ENCODE data around the gene ORM2.

DNA sequence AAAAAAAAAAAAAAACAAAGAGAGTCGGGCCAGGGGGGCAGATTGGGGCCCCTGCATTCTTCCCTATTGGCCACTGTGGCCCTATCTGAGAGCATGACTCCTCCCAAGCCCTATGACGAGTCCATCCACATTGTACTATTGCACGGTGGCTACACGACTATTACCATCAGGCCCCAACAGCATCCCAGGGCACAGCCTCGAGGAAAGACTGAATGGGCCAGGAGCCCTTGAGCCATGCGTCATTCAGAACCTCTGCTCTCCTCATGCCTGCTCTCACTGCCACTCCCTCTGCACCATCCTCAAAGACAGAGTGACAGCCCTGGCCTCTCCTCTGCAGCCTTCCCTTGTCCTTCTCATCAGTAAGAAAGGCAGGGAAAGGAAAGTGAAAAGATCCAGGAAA is 26.9 kb upstream of the ORM2 start:
- TF ChIP-seq, protein P1, sequence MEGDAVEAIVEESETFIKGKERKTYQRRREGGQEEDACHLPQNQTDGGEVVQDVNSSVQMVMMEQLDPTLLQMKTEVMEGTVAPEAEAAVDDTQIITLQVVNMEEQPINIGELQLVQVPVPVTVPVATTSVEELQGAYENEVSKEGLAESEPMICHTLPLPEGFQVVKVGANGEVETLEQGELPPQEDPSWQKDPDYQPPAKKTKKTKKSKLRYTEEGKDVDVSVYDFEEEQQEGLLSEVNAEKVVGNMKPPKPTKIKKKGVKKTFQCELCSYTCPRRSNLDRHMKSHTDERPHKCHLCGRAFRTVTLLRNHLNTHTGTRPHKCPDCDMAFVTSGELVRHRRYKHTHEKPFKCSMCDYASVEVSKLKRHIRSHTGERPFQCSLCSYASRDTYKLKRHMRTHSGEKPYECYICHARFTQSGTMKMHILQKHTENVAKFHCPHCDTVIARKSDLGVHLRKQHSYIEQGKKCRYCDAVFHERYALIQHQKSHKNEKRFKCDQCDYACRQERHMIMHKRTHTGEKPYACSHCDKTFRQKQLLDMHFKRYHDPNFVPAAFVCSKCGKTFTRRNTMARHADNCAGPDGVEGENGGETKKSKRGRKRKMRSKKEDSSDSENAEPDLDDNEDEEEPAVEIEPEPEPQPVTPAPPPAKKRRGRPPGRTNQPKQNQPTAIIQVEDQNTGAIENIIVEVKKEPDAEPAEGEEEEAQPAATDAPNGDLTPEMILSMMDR (IDR thresholded peaks at IDR 0.05), result no peak
- no peak for TF ChIP-seq EZH2 (IDR thresholded peaks at IDR 0.05; ENCODE audit: borderline replicate concordance, insufficient read depth, low read depth, low read length, poor library complexity, severe bottlenecking)
